ENCODE measurements around the gene LRP8.

Gene LRP8

DNA sequence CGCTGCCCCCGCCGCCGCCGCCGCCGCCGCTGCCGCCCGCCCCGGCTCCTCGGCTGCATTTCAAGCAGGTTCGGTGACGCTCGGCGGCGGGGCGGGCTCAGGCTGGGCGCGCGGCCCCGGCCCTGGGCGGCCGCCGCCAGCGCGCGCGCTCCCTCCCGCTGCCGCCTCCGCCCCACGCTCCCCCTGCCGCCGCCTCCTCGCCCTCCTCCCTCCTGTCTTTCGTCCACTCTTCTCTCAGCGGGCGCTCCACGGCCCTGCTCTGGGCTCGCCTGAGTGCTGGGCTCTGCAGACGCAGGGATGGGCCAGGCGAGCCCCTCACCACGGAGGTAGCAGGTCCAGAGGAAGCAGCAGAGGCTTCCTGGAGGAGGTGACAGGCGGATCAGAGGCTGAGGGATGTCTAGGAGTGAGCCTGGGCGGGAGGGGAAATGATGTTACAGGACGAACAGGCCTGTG, at the start of gene LRP8:
TSS of gene LRP8 (minus strand) at position 62 of the 453 bp plus-strand sequence. CDS start 158 bp downstream, outside the sequence.
- Histone ChIP-seq H3K4me3 (ENCODE audit: low read depth, low read length) (peak within 1 kb of the TSS; percentile 88), H3K27me3 (ENCODE audit: control insufficient read depth, insufficient read depth, low read length) (no peaks in the 10 kb centered on the region), H3K9ac (ENCODE audit: low read depth, low read length) (peak within 1 kb of the TSS; percentile 81), H3K9me3 (ENCODE audit: control insufficient read depth, insufficient read depth, low read length) (no peaks in the 10 kb centered on the region), H3K36me3 (ENCODE audit: control insufficient read depth, insufficient read depth, low read length) (peaks cover 25% of the 10 kb centered on the region), H3K27ac (ENCODE audit: low read depth, low read length) (peak within 1 kb of the TSS; percentile 93), H3K4me1 (ENCODE audit: control insufficient read depth, insufficient read depth, low read length) (peaks cover 13% of the 10 kb centered on the region)

DNA sequence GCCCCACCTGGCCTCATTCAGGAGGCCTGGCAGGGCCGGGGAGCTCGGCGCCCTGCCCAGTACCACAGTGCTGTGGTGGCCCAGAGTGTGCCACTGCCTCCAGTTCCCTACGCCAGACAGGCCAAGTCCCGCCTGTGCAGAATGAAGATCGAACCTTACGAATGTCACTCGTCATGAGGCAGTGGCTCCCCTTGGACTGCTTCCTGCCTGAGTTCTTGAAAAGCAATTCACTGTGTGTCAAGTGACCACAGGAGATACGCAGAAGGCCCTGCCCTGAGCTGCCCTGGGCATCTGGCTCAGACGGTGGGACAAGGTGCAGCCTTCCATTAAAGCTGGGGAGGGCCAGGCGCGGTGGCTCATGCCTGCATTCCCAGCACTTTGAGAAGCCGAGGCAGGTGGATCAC, 49.6 kb upstream of the LRP8 start:
- no peaks in the 10 kb centered on the region for H3K36me3 ChIP-seq (ENCODE audit: control insufficient read depth, insufficient read depth, low read length)
- H3K9ac ChIP-seq (ENCODE audit: low read depth, low read length), result no peak overlapping the region
- H3K27ac ChIP-seq (ENCODE audit: low read depth, low read length), result no peak overlapping the region
- no peaks in the 10 kb centered on the region for H3K9me3 ChIP-seq (ENCODE audit: control insufficient read depth, insufficient read depth, low read length)
- peaks cover 9% of the 10 kb centered on the region for H3K4me1 ChIP-seq (ENCODE audit: control insufficient read depth, insufficient read depth, low read length)
- no peak overlapping the region for H3K4me3 ChIP-seq (ENCODE audit: low read depth, low read length)
- H3K27me3 ChIP-seq (ENCODE audit: control insufficient read depth, insufficient read depth, low read length), result peaks cover 3% of the 10 kb centered on the region; the same call in 1 of the 2 replicates

DNA sequence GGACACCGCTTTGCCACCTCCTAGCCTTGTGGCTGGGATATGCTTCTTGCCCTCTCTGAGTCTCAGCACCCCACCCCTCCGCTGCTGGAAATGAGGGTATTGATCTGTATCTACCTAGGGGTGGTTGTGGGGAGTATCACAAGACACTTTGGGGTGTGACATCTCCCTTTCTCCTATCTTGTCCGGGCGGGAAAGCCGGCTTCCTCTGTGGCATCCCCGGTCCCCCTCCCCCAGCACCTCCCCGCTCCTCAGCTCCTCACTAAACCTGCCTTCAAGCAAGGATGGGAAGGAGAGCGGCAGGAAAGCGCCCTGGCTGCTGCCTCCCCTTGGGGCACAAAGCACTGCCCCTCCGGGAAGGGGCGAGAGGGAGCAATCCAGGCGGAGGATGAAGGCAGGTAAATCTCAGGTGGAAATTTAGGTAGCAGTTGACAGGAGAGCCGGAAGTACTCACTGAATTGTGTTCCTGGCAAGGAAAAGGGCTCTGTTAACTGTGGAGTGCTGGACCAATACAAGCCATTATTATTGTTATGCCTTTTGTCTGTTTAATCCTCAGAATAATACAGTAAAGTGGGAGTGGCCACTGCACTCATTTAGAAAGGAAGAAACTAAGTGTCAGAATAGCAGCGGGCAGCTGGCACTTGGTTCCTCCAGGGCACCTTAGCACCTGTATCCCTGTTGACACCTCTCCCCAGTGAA, 49.0 kb upstream of the LRP8 start:
- Histone ChIP-seq H3K36me3 (ENCODE audit: control insufficient read depth, insufficient read depth, low read length) (no peaks in the 10 kb centered on the region), H3K4me1 (ENCODE audit: control insufficient read depth, insufficient read depth, low read length) (peaks cover 9% of the 10 kb centered on the region), H3K9me3 (ENCODE audit: control insufficient read depth, insufficient read depth, low read length) (no peaks in the 10 kb centered on the region), H3K4me3 (ENCODE audit: low read depth, low read length) (no peak overlapping the region), H3K9ac (ENCODE audit: low read depth, low read length) (no peak overlapping the region), H3K27me3 (ENCODE audit: control insufficient read depth, insufficient read depth, low read length) (no peaks in the 10 kb centered on the region; the same call in 1 of the 2 replicates), H3K27ac (ENCODE audit: low read depth, low read length) (no peak overlapping the region)

DNA sequence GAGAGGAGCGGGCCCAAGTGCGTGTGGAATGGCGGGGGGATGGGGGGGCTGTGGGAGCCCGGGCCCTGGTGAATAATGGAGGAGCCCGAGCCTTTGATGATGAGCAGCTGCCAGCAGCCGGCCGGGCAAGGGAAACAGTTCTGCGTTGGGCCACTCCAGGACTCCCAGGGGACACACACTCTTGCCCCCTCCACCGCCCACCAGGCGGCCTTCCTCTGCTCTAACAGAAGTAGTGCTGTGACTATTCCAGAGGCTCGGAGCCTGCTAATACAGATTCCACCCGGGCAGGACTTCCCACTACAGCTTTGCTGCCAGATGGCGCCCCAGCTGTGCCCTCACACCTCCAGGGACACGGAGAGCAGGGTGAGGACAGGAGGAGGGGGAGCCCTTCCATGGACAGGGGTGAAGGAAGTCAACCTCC, 48.2 kb upstream of the LRP8 start:
- no peaks in the 10 kb centered on the region for H3K9me3 ChIP-seq (ENCODE audit: control insufficient read depth, insufficient read depth, low read length)
- no peaks in the 10 kb centered on the region for H3K36me3 ChIP-seq (ENCODE audit: control insufficient read depth, insufficient read depth, low read length)
- H3K27ac ChIP-seq (ENCODE audit: low read depth, low read length), result no peak overlapping the region
- H3K27me3 ChIP-seq (ENCODE audit: control insufficient read depth, insufficient read depth, low read length), result no peaks in the 10 kb centered on the region; the same call in 1 of the 2 replicates
- H3K9ac ChIP-seq (ENCODE audit: low read depth, low read length), result no peak overlapping the region
- no peak overlapping the region for H3K4me3 ChIP-seq (ENCODE audit: low read depth, low read length)
- peaks cover 9% of the 10 kb centered on the region for H3K4me1 ChIP-seq (ENCODE audit: control insufficient read depth, insufficient read depth, low read length)

DNA sequence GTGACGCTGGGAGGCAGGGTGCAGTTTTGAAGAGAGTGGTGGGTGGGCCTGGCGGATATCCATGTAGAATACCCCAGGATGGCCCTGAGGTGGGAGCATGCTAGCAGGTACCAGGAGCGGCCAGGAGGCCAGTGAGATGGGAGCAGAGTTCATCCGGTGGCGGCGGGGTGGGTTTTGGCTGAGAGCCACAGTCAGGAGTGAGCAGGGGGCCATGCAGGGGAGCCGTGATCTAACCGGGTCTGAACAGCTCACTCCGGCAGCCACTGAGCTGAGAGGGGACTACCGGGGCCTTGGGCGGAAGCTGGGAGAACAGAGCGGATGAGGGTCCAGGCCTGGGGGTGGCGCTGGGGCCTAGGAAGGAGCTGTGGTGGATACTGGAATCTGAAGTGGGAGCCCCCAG, 47.6 kb upstream of the LRP8 start:
- H3K27me3 ChIP-seq (ENCODE audit: control insufficient read depth, insufficient read depth, low read length), result no peaks in the 10 kb centered on the region; the same call in 1 of the 2 replicates
- H3K4me3 ChIP-seq (ENCODE audit: low read depth, low read length), result no peak overlapping the region
- H3K36me3 ChIP-seq (ENCODE audit: control insufficient read depth, insufficient read depth, low read length), result no peaks in the 10 kb centered on the region
- H3K9me3 ChIP-seq (ENCODE audit: control insufficient read depth, insufficient read depth, low read length), result no peaks in the 10 kb centered on the region
- H3K9ac ChIP-seq (ENCODE audit: low read depth, low read length), result no peak overlapping the region
- peaks cover 9% of the 10 kb centered on the region for H3K4me1 ChIP-seq (ENCODE audit: control insufficient read depth, insufficient read depth, low read length)
- no peak overlapping the region for H3K27ac ChIP-seq (ENCODE audit: low read depth, low read length)

DNA sequence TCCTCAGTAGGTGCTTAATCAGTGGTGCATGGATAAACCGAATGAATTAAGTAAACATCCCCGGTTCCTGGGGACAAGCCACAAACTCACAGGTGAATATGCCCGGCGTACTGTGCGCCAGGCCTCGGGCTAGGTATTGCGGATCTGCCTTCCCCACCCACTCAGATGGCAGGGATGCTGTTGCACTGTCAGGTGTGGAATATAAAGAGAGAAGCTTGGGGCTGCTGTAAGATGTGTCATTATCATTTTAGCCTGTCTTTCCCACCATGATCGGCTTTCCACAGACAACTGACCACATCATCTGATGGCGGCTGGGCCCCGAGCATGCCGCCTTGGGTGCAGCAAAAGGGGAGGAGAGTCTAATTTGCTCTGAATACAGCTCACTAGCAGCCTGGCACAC, 45.4 kb upstream of the LRP8 start:
- no peaks in the 10 kb centered on the region for H3K36me3 ChIP-seq (ENCODE audit: control insufficient read depth, insufficient read depth, low read length)
- no peaks in the 10 kb centered on the region for H3K9me3 ChIP-seq (ENCODE audit: control insufficient read depth, insufficient read depth, low read length)
- H3K27ac ChIP-seq (ENCODE audit: low read depth, low read length), result no peak overlapping the region
- no peak overlapping the region for H3K9ac ChIP-seq (ENCODE audit: low read depth, low read length)
- H3K4me3 ChIP-seq (ENCODE audit: low read depth, low read length), result no peak overlapping the region
- H3K27me3 ChIP-seq (ENCODE audit: control insufficient read depth, insufficient read depth, low read length), result peaks cover 3% of the 10 kb centered on the region; the same call in 1 of the 2 replicates
- H3K4me1 ChIP-seq (ENCODE audit: control insufficient read depth, insufficient read depth, low read length), result peaks cover 9% of the 10 kb centered on the region

DNA sequence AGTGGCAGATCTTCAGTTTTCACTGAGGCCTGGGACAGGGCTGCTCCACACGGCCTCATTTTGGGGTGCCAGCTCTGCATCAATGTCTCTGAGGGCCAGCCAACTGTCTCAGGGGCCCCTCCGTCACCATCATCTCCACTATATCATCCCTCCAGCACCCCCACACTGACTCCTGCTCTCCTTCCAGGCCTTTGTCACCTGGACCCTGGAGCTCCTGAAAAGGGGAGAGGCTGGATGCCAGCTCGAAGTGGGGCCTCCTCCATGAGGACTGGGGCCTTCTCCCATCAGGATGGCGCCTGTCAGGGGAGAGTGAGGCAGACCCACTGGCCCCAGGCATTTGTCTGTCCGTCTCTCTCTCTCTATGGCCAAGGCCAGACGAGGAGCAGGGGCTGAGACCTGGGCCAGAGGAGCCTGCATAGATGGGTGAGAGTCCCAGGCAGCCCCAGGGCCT, 44.7 kb upstream of the LRP8 start:
- H3K4me3 ChIP-seq (ENCODE audit: low read depth, low read length), result no peak overlapping the region
- H3K9ac ChIP-seq (ENCODE audit: low read depth, low read length), result no peak overlapping the region
- no peaks in the 10 kb centered on the region for H3K9me3 ChIP-seq (ENCODE audit: control insufficient read depth, insufficient read depth, low read length)
- no peak overlapping the region for H3K27ac ChIP-seq (ENCODE audit: low read depth, low read length)
- peaks cover 3% of the 10 kb centered on the region; the same call in 1 of the 2 replicates for H3K27me3 ChIP-seq (ENCODE audit: control insufficient read depth, insufficient read depth, low read length)
- no peaks in the 10 kb centered on the region for H3K36me3 ChIP-seq (ENCODE audit: control insufficient read depth, insufficient read depth, low read length)
- peaks cover 9% of the 10 kb centered on the region for H3K4me1 ChIP-seq (ENCODE audit: control insufficient read depth, insufficient read depth, low read length)

DNA sequence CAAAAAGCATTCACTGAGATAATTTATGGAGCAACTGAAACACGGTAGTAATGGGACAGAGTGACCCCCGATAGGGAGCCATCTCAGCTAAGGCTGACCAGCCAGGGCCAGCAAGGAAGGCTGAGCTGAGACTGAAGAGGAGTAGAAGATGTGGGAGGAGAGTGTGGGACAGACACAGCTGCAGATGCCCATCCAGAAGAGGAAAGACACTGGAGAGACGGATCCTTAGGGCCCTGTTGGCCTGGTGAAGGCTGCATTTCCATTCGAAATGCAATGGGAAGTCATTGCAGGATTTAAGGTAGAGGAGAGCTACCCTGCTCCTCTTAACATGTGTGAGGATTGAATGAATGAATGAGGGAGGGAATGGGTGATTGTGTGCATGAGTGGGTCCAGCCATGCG, 44.0 kb upstream of the LRP8 start:
- H3K4me1 ChIP-seq (ENCODE audit: control insufficient read depth, insufficient read depth, low read length), result peaks cover 4% of the 10 kb centered on the region
- no peak overlapping the region for H3K4me3 ChIP-seq (ENCODE audit: low read depth, low read length)
- no peak overlapping the region for H3K27ac ChIP-seq (ENCODE audit: low read depth, low read length)
- H3K9ac ChIP-seq (ENCODE audit: low read depth, low read length), result no peak overlapping the region
- peaks cover 3% of the 10 kb centered on the region; the same call in 1 of the 2 replicates for H3K27me3 ChIP-seq (ENCODE audit: control insufficient read depth, insufficient read depth, low read length)
- no peaks in the 10 kb centered on the region for H3K36me3 ChIP-seq (ENCODE audit: control insufficient read depth, insufficient read depth, low read length)
- H3K9me3 ChIP-seq (ENCODE audit: control insufficient read depth, insufficient read depth, low read length), result no peaks in the 10 kb centered on the region

DNA sequence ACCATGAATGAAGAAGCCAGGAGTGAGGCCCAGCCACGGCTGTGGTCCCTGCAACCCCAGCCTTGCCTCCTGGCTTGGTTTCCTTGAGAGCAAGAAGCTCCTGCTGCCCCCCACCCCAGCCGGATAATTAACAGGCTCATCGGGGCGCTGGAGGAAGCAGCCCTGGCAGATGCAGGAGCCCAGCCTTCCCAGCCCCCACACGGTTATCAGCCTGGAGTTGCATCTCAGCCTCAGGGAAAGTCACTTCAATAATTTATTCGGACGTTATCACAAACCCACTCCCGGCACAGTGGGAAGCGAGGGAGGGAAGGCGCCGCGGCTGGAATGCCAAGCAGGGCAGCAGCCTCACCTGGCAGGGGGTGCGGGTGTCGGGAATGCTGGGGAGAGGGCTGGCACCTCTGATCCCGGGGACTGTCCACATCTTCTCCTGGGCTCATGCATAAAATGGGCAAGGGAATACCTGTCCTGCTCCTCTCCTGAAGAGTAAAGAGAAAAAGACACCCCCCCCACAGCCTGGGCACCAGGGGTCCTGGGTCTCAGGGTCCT, 43.3 kb upstream of the LRP8 start:
- no peaks in the 10 kb centered on the region for H3K9me3 ChIP-seq (ENCODE audit: control insufficient read depth, insufficient read depth, low read length)
- peaks cover 3% of the 10 kb centered on the region; the same call in 1 of the 2 replicates for H3K27me3 ChIP-seq (ENCODE audit: control insufficient read depth, insufficient read depth, low read length)
- H3K9ac ChIP-seq (ENCODE audit: low read depth, low read length), result no peak overlapping the region
- no peaks in the 10 kb centered on the region; the same call in 1 of the 2 replicates for H3K4me1 ChIP-seq (ENCODE audit: control insufficient read depth, insufficient read depth, low read length)
- H3K4me3 ChIP-seq (ENCODE audit: low read depth, low read length), result no peak overlapping the region
- no peaks in the 10 kb centered on the region for H3K36me3 ChIP-seq (ENCODE audit: control insufficient read depth, insufficient read depth, low read length)
- no peak overlapping the region for H3K27ac ChIP-seq (ENCODE audit: low read depth, low read length)

DNA sequence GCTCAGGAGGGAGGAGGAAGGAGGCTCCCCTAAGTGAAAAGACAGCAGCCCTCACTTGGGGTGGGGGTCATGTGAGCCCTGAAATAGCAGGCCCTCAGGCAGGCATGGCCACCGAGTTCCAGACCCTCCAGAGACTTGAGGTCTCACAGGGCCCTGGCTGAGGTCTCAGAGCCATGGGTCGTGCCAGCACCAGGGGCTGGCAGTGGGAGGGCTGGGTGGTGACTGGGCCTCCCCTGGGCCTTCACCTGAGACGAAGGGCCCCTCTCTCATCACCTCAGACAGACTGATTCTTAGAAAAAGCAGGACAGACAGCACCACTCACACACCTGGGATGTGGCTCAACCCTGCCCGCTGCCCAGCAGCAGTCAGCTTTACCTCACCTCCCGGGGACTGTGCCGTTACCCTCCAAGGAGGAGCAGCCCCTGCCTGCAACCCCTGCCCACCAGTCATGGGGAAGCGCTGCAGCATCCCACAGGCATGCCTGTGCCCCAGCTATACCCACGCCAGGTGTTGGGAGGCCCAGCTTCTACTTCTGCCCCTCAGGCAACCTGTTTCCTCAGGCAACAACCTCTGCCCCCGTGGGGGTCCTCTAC, 42.6 kb upstream of the LRP8 start:
- Histone ChIP-seq H3K27ac (ENCODE audit: low read depth, low read length) (no peak overlapping the region), H3K36me3 (ENCODE audit: control insufficient read depth, insufficient read depth, low read length) (no peaks in the 10 kb centered on the region), H3K4me1 (ENCODE audit: control insufficient read depth, insufficient read depth, low read length) (no peaks in the 10 kb centered on the region; the same call in 1 of the 2 replicates), H3K9me3 (ENCODE audit: control insufficient read depth, insufficient read depth, low read length) (no peaks in the 10 kb centered on the region), H3K4me3 (ENCODE audit: low read depth, low read length) (no peak overlapping the region), H3K27me3 (ENCODE audit: control insufficient read depth, insufficient read depth, low read length) (peaks cover 3% of the 10 kb centered on the region; the same call in 1 of the 2 replicates), H3K9ac (ENCODE audit: low read depth, low read length) (no peak overlapping the region)

DNA sequence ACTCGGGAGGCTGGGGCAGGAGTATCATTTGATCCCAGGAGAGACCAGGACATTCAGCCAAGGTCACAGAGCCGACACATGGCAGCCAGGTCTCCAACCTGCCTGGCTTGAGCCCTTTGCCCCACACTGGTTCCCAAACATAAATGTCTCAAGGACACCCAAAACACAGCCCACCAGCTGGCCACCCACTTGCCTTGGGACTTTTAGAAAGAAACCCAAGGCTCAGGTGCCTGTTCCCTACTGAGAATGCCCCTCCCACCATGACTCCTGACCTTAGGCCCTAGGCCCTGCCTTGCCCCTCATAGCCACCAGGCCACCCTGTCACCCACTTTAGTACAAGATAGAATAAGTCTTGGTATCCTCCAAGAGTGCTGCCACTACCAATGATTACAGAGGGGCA, 41.9 kb upstream of the LRP8 start:
- H3K4me1 ChIP-seq (ENCODE audit: control insufficient read depth, insufficient read depth, low read length), result no peaks in the 10 kb centered on the region
- no peak overlapping the region for H3K4me3 ChIP-seq (ENCODE audit: low read depth, low read length)
- no peak overlapping the region for H3K27ac ChIP-seq (ENCODE audit: low read depth, low read length)
- H3K9ac ChIP-seq (ENCODE audit: low read depth, low read length), result no peak overlapping the region
- H3K9me3 ChIP-seq (ENCODE audit: control insufficient read depth, insufficient read depth, low read length), result no peaks in the 10 kb centered on the region
- 0 out of 2 replicates have a peak, but pooled peaks cover 3% of the 10 kb centered on the region for H3K27me3 ChIP-seq (ENCODE audit: control insufficient read depth, insufficient read depth, low read length)
- H3K36me3 ChIP-seq (ENCODE audit: control insufficient read depth, insufficient read depth, low read length), result no peaks in the 10 kb centered on the region
